Activated effector memory CD4-positive, alpha-beta T cell treated with anti-CD3 and anti-CD28 coated beads, Interleukin-2, amount 50 U/mL, for 16 hours (primary cell): ENCODE data around the gene CSAG2.

ENCODE experiments used
- DNase-seq: peaks from one replicate; pipeline ENCODE4 v3.0.0-alpha.2; 2020

The CSAG2 gene

GRCh38 chrX:152658302-152658701 lies 50.8 kb downstream of the CSAG2 start:
- DNase-seq: no peak
